ENCODE measurements around the gene LRRC34. TPM values are rescaled to one million over a fixed set of nuclear protein-coding genes. Genes with fewer than 3 reads are reported as not detected.
A peak's percentile ranks its signal among the peaks of the same experiment; 100 is the strongest.

LRRC34 gene, protein sequence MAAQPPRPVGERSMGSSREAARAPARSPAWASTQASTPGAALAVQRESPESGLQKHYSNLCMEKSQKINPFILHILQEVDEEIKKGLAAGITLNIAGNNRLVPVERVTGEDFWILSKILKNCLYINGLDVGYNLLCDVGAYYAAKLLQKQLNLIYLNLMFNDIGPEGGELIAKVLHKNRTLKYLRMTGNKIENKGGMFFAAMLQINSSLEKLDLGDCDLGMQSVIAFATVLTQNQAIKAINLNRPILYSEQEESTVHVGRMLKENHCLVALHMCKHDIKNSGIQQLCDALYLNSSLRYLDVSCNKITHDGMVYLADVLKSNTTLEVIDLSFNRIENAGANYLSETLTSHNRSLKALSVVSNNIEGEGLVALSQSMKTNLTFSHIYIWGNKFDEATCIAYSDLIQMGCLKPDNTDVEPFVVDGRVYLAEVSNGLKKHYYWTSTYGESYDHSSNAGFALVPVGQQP
- total RNA-seq (1 to 10 TPM in 8 of 10 donors, under 1 TPM in 2; 0.66 to 3.1 (median 1.6) TPM), polyA plus RNA-seq (1 to 10 TPM in 1 of 2 donors, under 1 TPM in 1; 0.80 to 4.4 TPM)
- long read RNA-seq, donor 1, partial matches to known transcripts: 1 of 1 reads
- long read RNA-seq, donor 1, other reads (novel, unspliced or antisense): 0 of 1 reads
- long read RNA-seq, donor 2, partial matches to known transcripts: 1 of 1 reads
- long read RNA-seq, donor 2, other reads (novel, unspliced or antisense): 0 of 1 reads
- long read RNA-seq, donor 3, partial matches to known transcripts: 1 of 4 reads
- long read RNA-seq, donor 3, other reads (novel, unspliced or antisense): 2 of 4 reads

DNA sequence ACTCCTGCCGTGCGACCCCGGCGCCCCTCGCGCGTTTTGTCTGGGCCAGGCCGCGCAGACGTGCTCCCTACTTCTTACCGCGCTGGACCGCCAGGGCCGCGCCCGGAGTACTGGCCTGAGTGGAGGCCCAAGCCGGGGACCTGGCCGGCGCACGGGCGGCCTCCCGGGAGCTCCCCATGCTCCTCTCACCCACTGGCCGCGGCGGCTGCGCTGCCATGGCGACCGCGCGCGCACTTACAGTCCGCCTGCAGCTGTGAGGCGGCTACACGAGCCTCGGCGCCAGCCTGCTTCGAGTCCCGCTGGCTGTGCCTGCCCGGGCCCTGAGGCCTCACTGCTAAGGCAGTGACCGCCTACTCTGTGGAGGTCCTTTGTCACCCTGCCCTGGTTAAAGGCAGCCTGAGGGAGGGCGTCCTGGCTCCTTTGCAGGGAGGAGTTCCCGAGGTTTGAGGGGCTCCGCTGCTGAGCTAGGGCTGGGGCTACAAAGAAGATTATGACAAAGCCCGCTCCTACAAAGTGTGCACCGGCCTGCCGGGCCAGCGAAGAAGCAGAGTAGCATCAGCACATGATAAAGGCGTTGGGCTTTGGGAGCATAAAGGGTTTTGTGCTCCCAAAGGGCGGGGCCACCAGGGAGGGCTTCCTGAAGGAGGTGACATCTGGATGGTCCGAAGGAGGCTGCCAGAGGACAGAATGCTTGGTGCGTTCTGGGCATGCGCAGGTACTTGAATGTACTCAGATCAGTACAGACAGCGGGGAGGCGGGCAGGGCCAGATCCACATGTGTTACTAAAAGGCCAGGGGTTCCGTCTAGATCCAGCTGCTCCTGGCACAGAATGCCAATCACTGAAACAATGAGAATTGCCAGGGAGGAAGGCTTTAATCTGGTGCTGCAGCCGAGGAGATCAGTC lies at the start of gene LRRC34, which contains the start of gene LRRIQ4:
Gene LRRC34 (minus strand): TSS at position 573 of the 904 bp plus-strand sequence. CDS start 356 bp downstream, at position 217.
Gene LRRIQ4 (plus strand): TSS at position 539 of the 904 bp plus-strand sequence. CDS start 9,052 bp downstream, outside the sequence.
- DNase-seq: peak; percentile 64 to 76
- H3K27ac ChIP-seq: peak within 1 kb of the TSS; percentile 7 to 86 (median 74)
- 7 to 8% methylated on average over 53 to 56 of the region's 56 CpGs for WGBS, 2 donors
- H3K36me3 ChIP-seq: no peaks in the 10 kb centered on the region
- intact Hi-C loops (cut with DNase I): no loop called here
- peak within 1 kb of the TSS; percentile 33 to 77 (median 63) for H3K4me3 ChIP-seq
- peaks cover 0 to 17% (median 4%) of the 10 kb centered on the region in 11 donors for H3K9me3 ChIP-seq
- H3K4me1 ChIP-seq: peaks cover 0 to 29% (median 12%) of the 10 kb centered on the region in 9 donors
- TF ChIP-seq, protein P1, sequence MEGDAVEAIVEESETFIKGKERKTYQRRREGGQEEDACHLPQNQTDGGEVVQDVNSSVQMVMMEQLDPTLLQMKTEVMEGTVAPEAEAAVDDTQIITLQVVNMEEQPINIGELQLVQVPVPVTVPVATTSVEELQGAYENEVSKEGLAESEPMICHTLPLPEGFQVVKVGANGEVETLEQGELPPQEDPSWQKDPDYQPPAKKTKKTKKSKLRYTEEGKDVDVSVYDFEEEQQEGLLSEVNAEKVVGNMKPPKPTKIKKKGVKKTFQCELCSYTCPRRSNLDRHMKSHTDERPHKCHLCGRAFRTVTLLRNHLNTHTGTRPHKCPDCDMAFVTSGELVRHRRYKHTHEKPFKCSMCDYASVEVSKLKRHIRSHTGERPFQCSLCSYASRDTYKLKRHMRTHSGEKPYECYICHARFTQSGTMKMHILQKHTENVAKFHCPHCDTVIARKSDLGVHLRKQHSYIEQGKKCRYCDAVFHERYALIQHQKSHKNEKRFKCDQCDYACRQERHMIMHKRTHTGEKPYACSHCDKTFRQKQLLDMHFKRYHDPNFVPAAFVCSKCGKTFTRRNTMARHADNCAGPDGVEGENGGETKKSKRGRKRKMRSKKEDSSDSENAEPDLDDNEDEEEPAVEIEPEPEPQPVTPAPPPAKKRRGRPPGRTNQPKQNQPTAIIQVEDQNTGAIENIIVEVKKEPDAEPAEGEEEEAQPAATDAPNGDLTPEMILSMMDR (IDR thresholded peaks at IDR 0.05): peak in 1 of 9 donors; percentile 14
- H3K27me3 ChIP-seq: no peaks in the 10 kb centered on the region
- peak; percentile 87 to 95 (median 92) for ATAC-seq

DNA sequence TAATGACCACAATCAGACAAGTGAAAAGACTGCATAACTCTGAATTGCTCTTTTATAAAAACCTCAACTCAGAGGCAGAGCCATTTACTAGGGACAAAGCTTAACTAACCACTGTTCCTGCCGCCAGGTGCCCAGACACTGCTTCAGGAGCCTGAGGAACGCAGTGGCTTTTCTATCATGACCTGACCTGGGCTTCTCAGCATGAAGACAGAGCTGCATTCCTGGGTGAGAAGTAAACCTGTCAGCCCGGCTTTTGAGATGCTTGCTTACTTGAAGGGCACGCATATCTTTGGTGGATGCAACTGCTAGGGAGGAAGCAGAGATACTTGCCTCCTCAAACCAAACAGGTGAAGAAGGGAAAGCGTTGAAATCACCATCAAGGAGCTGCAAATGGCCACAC lies 49.2 kb upstream of the LRRC34 start:
- WGBS, 2 donors: 69 to 77% methylated on average over 5 of the region's 5 CpGs
- intact Hi-C loops (cut with DNase I): loop anchor here in 9 of 10 donors (2.0 to 10.0 kb wide), 6 partner anchors 103 to 193 kb away; partner anchors contain the start of genes SEC62 (in 7 of the 9) and GPR160 (in 2 of the 9)
- Histone ChIP-seq H3K27me3 (peaks cover 0 to 13% (median 0%) of the 10 kb centered on the region in 7 donors), H3K4me1 (peaks cover 0 to 9% (median 0%) of the 10 kb centered on the region in 9 donors), H3K9me3 (no peaks in the 10 kb centered on the region), H3K27ac (no peak overlapping the region), H3K4me3 (no peak overlapping the region), H3K36me3 (no peaks in the 10 kb centered on the region)
- no peak for ATAC-seq
- no peak for DNase-seq
- TF ChIP-seq, protein P1 (IDR thresholded peaks at IDR 0.05): no peak

DNA sequence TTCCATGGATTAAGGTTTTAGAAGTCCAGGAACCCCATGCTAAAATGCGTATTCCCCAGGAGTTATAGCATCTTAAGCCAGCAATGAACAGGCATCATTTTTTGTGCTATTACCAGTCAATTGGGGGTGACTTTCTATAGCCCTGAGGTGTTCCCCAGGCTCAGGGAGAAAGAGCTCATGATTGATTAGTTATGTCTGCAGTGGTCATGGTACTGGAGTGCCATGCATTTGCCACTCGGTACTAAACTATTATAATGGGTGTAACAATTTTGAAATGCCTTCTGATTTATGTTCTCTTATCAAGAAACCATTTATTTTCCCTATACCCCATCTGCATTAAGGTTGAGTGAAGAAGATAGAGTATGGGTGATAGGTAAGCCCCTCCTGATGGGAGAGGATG lies 45.1 kb upstream of the LRRC34 start:
- Histone ChIP-seq H3K27me3 (peaks cover 0 to 39% (median 7%) of the 10 kb centered on the region in 7 donors), H3K27ac (no peak overlapping the region), H3K9me3 (no peaks in the 10 kb centered on the region), H3K36me3 (no peaks in the 10 kb centered on the region), H3K4me3 (no peak overlapping the region), H3K4me1 (no peaks in the 10 kb centered on the region)
- intact Hi-C loops (cut with DNase I): no loop called here
- no peak for DNase-seq
- TF ChIP-seq, protein P1 (IDR thresholded peaks at IDR 0.05): no peak
- no peak for ATAC-seq
- WGBS, 2 donors: 66 to 91% methylated on average over 2 of the region's 2 CpGs

All from heart right ventricle (tissue), 16 donors.